GM21576 (cell line): ENCODE measurements around the gene AGPAT1.
"Not testable (repeated sequence)": the region's sequence is repeated elsewhere in the genome, so short reads cannot be mapped to it uniquely, and the experiment has no call there.

ENCODE experiments used
- ATAC-seq: cut with Tn5 transposase; IDR thresholded peaks from one replicate; pipeline ENCODE4 v1.9.1; 2021; ENCODE audit warnings: mild to moderate bottlenecking, moderate library complexity; ENCODE audit not compliant: unreplicated experiment

Gene AGPAT1

DNA sequence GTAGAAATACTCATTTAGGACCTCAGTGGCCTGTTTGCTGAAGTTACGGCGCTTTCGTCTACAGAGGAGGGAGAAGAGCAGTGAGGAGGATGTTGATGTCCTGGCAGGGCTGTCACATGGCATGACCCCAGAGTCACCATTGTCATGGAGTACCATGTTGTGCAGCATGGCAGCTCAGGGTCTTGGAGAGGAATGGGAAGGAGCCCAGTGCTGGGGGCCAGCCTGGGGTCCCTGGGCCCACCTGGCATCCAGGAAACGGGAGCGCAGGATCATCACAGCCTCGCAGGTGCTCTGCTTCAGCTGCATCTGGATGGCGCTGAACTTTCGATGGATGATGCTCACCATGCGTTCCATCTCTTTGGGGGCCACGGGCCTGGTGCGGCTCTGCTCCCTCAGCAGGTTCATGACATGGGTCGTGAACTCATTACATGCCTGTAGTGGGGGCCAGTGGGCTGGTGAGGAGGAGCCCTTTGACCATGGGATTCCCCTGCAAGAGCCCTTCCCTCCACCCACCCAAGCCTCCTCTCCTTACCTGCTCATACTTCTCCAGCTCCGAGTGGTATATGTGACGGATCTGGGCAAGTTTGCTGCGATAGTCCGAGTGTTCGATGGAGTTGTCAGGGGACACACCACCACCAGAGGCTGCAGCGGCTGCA is 12.0 kb upstream of the AGPAT1 start:
- not testable (repeated sequence) for ATAC-seq

DNA sequence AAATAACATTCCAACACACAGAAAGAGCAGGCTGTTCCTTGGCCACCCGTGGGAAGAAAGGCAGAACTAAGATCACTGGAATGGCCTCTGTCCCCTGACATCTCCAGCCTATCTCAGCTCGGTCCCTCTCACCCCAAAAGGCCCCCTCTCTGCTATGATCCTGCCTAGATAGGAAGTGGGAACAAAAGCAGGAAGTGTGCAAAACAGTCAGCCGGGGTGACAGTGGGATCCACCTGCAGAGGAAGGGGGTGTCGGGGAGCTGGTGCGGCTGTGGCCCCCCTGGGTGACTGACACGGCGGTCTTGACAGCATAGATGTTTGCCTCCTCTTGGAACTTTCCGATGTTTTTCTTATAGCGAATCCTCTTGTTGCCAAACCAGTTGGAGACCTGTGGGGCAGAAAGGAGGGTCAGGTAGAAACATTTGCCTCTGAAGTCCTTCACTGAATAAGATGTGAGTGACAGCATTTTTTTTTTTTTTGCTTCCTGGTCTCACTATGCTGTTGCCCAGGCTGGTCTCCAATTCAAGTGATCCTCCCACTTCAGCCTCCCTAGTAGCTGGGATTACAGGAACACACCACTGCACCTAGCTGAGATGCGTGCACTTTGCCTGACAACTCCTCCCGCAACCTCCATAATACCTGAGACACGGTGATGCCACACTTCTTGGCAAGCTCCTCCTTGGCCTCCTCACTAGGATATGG is 11.3 kb upstream of the AGPAT1 start:
- ATAC-seq = no peak

DNA sequence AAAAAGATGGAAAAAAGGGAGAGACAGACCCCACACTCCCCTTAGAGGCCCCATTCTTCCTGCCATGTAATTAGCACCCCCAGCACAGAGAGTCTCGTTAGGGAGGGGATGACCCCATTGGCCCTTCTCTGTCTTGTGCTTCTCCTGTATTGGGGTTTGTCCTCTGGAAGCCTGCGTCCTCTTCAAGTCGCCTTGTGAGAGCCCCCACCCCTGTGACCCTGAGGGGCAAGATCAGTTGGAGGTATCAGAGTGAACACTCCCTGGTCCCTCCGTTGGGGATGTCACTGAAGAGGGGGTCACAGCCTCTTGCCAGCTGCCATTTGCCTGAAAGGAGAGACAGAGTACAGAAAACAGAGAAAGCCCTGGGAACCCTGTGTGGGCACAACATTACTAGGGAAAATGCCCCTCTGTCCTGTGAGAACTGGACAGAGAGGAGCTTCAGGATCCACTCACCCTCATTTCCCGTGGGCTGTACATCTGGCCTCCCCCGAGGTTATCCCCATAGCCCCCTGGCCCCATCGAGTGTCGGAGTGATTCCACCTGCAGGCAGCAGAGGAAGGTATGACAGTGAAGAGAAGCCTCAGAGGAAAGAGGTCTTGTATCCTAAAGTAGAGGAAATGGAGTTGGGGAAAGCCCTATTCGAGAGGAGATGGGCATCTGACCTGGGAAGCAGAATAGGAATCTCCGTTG is 10.4 kb upstream of the AGPAT1 start:
- ATAC-seq = not testable (repeated sequence)

DNA sequence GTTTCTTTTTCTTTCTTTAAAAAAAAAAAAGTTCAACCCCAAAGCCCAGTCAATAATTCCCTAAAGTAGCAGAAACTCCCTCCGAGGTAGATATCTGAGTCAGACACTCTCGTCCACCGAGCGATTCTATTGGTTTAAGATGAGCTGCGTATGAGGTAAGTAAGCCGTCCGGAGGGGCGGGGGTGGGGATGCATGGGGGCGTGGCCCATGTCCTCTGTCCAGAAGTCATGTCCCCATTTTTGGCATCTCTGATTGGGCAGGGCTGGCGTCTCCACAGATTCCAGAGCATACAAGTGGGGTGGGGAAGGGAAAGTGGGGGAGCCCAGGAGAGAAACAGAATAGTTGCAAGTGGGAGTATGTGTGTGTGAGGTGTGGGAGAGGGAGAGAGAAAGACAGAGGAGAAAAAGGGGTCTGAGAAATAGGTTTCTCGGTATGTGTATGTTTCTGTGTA is 9.8 kb upstream of the AGPAT1 start:
- not testable (repeated sequence) for ATAC-seq

DNA sequence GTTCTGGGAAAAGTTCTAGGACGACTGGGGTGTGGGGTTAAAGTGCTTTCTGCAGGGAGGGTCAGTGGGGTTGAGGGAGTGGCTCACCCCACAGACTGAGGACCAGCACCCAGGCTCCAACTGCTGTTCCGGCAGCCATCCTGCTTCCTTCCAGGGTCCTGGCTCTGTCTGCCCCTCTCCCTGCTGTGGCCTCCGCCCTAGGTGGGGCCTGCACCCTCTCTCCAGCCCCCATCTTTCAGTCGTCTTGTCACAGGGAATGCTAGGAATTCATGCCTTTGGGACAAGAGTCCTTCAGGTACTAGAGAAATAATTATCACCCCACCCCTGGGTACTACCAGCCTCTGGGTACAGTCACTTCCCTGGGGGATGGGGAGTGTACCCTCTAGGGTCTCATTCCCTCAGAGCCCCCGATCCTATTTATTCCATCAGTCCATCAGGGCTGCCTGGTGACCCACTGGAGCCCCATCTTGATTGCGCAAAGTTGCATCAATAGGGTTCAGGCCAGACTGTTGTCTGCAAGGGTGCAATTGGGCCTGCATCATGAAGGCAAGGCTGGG is 8.3 kb upstream of the AGPAT1 start, which contains the start of gene AGER:
Gene AGER (minus strand): TSS at position 170 of the 557 bp plus-strand sequence. CDS start 31 bp downstream, at position 139.
- ATAC-seq = no peak

DNA sequence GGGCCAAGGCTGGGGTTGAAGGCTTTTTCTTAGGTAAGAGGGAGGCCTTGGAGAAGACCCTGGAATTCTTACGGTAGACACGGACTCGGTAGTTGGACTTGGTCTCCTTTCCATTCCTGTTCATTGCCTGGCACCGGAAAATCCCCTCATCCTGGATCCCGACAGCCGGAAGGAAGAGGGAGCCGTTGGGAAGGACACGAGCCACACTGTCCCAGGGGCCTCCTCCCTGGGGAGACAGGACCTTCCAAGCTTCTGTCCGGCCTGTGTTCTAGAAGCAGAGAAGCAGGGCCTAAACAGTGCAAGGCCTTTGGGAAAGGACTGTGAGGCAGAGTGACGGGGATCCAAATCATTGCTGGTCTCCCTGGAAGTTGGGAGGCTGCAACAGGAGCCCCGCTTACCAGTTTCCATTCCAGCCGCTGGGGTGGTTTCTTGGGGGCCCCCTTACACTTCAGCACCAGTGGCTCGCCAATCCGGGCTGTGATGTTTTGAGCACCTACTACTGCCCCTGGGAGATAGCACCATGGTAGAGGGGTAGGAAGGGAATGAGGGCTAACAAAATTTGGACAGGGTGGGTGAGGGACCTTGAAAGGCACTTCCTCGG is 7.7 kb upstream of the AGPAT1 start:
- no peak for ATAC-seq

DNA sequence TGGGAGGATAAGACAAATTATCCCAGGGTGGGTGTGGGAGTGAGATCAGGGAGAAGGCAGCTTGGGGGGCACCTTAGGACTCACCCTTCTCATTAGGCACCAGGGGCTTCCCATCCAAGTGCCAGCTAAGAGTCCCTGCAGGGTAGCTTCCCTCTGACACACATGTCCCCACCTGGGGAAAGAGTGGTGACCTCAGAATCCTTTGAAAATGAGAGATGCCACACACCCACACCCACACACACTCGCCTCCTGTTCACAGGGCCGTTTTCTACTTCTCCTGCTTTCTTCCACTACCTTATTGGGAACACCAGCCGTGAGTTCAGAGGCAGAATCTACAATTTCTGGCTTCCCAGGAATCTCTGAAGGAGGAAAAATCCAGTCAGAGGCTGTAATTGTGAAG is 7.1 kb upstream of the AGPAT1 start:
- no peak for ATAC-seq

DNA sequence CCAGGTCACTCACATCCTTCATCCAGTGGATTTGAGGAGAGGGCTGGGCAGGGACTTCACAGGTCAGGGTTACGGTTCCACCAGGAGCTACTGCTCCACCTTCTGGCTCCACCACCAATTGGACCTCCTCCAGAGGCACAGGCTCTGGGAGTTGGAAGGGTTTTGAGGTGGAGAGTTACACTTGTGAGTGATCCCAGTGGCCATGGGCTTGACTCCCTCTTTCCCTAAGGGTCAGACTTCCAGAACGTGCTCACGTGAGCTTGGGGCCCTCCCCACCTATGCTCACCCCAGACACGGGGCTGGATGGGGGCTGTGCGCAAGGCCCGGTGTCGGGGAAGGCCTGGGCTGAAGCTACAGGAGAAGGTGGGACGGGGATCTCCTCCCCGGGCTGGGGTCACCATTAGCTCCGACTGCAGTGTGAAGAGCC is 6.7 kb upstream of the AGPAT1 start:
- ATAC-seq = no peak

DNA sequence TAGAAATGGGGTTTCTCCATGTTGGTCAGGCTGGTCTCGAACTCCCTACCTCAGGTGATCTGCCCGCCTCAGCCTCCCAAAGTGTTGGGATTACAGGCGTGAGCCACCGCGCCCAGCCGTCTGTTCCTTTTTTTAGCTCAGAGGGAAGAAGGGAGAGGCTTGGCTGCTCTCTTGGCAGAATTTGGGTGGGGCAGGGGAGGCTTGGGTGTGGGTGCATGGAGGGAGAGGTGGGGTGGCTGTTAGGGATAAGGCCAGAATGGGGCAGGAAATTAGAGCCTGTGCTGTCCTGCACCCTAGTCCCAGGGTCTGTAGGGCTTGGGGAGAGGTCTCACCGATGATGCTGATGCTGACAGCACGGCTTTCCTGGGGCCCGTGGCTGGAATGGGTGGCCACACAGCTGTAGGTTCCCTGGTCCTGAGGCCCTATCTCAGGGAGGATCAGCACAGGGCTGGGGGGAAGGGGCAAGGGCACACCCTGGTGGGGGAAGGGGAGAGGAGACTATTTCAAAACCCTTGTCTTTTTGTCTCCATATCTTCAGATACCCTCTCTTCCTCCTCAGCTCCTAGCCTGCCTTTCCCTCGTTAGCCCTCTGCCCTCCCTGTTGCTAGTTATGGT is 6.1 kb upstream of the AGPAT1 start:
- ATAC-seq = no peak

DNA sequence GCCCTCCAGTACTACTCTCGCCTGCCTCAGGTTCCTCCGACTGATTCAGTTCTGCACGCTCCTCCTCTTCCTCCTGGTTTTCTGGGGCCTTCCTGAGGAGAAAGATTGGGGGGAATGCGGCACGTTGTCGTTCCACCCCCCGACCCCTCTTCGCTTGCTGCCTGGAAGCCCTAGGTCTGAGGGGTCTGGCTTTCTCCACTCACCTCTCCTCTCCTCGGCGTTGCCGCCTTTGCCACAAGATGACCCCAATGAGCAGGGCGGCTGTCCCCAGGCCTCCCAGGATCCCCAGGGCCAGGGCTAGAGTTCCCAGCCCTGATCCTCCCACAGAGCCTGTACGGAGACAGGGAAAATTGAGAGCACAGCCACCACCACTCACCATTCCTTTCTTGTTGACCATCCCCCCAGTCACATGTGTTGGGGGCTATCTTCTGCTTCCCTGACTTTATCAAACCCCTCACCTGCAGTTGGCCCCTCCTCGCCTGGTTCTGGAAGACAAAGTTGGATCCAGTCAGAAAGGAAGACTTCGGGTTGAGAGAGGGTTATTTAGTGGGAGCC is 5.3 kb upstream of the AGPAT1 start:
- no peak for ATAC-seq

DNA sequence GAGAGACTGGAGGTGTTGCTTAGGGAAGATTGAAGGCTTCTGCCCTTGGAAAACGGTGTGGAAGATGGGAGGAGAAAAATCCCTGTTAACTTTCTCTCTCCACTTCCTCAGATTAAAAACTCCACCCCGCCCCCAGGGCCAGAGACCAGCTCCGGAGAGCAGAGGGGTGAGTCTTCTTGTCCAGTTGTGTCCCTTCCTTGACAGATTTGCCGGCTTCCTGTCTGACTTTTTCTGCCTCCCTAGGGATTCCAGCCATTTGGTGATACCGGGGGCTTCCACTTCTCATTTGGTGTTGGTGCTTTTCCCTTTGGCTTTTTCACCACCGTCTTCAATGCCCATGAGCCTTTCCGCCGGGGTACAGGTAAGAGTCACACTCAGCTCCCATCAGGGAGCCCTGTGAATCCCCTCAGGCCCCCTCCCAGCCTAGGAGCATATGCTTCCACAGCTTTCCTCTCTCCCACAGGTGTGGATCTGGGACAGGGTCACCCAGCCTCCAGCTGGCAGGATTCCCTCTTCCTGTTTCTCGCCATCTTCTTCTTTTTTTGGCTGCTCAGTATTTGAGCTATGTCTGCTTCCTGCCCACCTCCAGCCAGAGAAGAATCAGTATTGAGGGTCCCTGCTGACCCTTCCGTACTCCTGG is 4.0 kb upstream of the AGPAT1 start:
- ATAC-seq = no peak

DNA sequence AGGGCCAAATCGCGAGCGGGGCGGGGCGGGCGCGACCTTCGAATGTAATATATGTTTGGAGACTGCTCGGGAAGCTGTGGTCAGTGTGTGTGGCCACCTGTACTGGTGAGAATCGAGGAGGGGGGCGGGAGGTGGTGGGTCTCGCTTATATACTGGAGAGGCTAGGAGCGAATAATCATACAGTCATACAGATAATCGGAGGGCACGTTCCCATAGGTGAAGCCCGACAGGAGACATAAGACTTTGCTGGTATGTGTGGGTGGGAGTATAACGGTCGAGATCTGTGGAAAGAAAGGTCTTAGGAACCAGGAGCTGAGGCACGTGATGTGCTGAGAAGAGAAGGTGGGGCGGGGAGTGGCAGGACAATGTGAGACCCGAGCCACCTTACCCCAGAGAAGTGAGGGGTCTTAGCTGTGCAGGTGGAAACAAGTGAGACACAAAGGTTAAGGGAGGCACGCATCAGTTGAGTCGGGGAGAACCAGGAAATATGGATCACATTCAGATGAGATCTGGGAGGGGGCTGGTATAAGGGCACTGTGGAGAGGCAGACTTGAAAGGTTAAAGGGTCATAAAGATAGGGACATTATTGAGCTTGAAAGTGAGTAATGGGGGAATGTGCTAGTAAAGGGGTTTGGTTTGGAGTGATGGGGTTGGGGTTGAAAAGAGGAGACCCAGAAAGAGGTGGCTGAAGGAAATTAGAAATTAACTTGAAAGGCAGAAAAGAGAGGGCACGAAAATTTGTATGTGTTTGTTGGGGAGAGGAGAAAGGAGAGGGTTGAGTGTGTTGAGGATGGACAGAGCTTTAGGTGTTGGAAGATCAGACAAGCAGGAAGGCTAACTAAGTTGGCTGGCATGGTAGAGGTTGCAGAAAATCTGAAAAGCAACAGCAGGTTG is 2.9 kb upstream of the AGPAT1 start:
- ATAC-seq = no peak

DNA sequence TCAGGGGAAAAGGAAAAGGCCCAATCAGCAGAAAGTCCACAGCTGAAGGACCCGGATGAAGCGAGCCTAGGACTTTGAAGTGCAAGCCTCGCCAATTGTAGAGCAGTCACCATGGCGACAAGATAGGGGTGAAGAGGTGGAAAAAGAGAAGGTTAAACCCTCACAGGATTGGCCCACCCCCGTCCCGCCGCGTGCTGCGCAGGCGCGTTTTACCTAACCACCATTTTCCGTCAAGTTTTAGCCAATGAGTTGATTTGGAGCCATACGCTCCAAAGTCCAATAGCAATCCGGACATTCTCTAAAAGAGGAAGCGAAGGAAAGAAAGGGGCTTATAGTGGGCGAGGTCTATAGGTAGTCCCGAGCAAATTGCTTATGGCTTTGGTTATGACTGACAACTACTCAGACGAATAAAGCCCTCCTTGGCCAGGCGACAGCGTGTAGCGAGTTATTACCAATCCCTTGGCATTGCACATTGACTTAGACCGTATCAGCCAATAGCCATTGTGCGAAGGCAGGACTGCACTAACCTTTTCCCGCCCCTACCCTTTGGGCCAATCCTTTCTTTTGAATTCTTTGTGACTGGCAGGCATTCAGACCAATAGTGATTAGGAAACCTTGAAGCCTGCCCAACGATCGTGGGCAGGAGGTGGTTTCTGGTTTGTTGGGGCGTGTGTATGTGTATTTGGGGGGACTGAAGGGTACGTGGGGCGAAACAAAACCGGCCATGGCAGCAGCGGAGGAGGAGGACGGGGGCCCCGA is 2.1 kb upstream of the AGPAT1 start, which contains the start of gene RNF5:
Gene RNF5 (plus strand): TSS at position 618 of the 759 bp plus-strand sequence. CDS start 107 bp downstream, at position 725.
- ATAC-seq = peak; percentile 77

DNA sequence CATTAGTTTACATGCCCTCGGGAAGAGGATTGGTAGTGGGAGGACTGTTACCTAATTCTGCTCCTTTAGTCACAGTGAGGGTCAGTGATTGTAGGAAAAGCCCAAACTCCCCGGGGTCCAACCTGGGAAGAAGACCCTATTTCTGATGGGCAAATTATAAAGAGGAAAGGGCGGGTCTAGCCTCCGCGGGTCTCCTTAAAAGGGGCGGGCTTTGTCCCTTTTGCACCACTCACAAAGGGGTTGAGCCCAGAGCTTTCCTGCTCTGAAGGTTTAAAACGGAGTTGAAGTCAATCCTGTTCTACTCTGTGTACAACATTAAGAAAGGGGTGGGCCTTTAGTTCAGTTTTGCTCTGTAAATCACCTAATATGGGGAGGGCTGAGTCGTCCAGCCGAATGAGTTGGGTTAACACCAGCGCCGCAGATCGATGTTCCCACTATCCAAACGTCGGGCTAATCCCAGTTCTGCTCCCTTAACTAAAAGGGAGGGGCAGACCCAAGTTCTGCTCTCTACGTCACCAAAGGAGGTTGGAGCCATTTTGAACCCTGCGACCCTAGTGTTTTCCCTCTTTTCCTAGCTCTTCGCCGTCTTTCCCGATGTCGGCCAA is 1.4 kb upstream of the AGPAT1 start:
- ATAC-seq = no peak

DNA sequence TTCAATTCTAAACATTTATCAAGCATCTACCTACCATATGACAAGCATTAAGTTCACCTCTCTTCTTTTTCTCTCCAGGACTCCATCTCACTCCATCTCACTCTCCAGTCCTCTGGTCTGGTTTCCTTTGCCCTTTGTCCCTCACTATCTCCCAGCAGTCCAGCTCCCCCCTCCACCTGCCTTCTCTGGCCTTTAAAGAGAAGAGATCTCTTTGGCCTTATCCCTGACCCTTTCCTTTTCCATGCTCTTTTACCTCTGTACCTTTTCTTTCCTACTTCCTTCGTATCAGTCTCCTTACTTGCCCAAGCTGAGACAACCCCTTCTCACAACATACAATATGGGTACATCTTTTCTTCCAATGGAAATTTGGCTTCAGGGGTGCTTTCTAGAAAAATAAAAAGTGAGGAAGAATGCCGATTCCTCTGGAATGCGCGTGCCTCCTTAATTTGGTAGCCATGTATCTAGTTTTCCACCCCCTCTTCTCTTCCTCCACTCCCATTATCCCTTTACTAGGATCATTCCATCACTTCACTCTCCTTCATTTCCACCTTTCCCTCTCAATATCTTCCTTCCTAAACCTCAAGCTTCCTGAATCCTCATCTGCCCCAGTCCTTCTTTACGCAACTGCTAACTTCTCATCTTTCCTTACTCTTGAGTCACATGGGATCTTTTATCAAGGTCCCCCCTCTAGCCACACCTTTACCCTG is 745 bp upstream of the AGPAT1 start:
- no peak for ATAC-seq

DNA sequence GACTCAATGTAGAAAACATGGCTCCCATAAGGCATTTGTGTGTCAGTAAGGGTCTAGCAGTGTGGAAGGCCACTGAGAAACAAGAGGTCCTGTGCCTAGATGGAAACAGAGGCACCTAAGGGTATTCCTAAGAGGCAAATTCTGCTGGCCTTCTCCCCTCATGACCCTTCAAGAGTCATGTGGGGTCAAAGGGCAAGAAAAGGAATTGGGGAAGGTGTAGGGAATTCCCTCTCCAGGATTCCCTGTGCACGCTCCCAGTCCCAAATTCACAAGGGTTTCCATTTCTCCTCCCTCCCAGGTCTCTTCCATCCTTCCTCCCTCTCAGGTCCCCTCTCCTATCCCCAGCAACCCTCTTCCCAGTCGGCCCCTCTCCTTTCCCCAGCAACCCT is 568 bp downstream of the AGPAT1 start:
- no peak for ATAC-seq

DNA sequence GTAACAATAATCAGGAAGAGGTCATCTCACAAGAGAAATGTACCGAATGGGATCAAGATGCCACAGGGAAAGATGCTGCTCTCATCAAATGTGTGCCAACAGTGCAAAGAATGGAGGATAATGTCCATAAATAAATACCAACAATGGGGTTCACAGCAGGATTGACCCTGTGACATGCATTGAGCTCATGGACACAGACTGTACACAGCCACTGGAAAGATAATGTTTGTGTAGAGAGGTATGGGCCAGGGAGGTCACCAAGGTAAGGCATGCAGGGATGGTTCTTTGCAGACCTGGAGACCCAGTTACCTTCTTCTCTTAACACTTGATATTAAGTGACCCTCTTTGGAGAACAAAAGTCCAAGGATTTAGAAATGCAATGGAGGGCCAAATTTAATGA is 1.5 kb downstream of the AGPAT1 start:
- no peak for ATAC-seq
